Stimulated activated effector memory CD8-positive, alpha-beta T cell treated with anti-CD3 and anti-CD28 coated beads, Interleukin-12 subunit alpha, Interleukin-12 subunit beta, amount 100 ng/mL, for 72 hours (primary cell): Measurements from ENCODE around the gene WFIKKN2.
"Not testable (repeated sequence)": the region's sequence is repeated elsewhere in the genome, so short reads cannot be mapped to it uniquely, and the experiment has no call there.

Source experiments
- ATAC-seq: fragments of 150-1000 bp; cut with Tn5 transposase; 2 replicates; pipeline ENCODE4 v1.10.0; 2021
- DNase-seq, 2 donors: peaks; one replicate each; pipeline ENCODE4 v3.0.0; 2021 to 2022; ENCODE audit warnings: low spot score in 2 of 2
- H3K27ac Mint-ChIP-seq: one replicate; pipeline ENCODE4 v1.8.0; 2022; ENCODE audit warnings: mild to moderate bottlenecking, mixed read lengths
- H3K36me3 Mint-ChIP-seq: one replicate; pipeline ENCODE4 v1.8.0; 2022; ENCODE audit warnings: mild to moderate bottlenecking, mixed read lengths
- H3K4me1 Mint-ChIP-seq: one replicate; pipeline ENCODE4 v1.8.0; 2022; ENCODE audit warnings: mixed read lengths
- H3K4me3 Mint-ChIP-seq: one replicate; pipeline ENCODE4 v1.8.0; 2022; ENCODE audit warnings: mild to moderate bottlenecking, mixed read lengths
- H3K9me3 Mint-ChIP-seq: one replicate; pipeline ENCODE4 v1.8.0; 2022; ENCODE audit warnings: mixed read lengths

Gene WFIKKN2

DNA sequence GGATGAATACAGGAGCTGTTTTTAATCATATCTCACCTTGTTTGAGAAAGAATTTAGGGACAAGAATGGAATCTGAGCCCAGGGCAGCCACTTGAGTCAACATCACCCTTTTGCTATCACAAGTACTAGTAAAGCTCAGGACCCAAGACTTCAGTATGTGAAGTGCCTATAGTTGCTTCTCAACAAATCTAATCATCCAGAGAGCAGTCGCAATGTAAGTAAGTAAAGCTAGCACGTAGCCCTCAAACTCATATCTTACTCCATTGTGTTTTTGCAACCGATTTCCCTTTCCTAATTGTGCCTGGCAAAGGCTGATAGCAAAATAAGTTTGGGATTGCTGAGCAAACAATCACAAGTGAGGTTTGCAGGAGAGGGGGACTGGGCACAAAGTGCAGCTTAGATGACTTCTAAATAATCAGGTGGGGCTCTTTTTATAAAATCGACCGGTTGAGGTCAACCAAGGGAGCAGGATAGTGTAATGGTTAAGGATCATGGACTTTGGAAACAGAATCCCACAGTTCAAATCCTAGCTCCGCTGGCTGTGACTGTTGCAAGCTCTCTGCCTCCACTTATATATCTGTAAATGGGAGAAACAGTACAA, 17.7 kb downstream of the WFIKKN2 start:
- H3K4me1 Mint-ChIP-seq = peaks cover 17% of the 10 kb centered on the region
- ATAC-seq (no peak), DNase-seq (no peak)
- no peaks in the 10 kb centered on the region for H3K36me3 Mint-ChIP-seq
- H3K9me3 Mint-ChIP-seq = no peaks in the 10 kb centered on the region
- peak overlapping the region; percentile 87 for H3K27ac Mint-ChIP-seq
- peak overlapping the region; percentile 59 for H3K4me3 Mint-ChIP-seq

DNA sequence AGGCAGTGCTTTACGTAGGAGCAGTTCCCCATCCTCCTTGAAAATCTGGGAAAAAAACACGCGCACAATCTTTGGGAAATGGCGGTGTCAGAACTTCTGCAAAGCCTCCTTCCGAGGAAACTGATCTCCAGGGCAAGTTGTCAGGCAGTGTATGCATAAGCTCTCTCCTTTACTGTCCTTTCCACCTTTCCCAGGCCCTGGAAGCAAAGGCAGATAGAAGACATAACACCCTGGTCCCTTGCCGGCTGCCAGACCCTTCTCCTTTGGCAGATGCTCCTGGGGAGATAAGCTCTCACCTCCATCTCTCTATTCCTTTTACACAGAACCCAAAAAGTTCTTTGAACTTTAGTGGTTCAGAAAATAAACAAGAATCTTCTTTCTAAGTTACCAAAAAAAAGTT, 18.4 kb downstream of the WFIKKN2 start:
- ATAC-seq (no peak), DNase-seq (no peak)
- no peaks in the 10 kb centered on the region for H3K36me3 Mint-ChIP-seq
- H3K4me3 Mint-ChIP-seq = no peak overlapping the region
- H3K9me3 Mint-ChIP-seq = no peaks in the 10 kb centered on the region
- peaks cover 17% of the 10 kb centered on the region for H3K4me1 Mint-ChIP-seq
- H3K27ac Mint-ChIP-seq = no peak overlapping the region

DNA sequence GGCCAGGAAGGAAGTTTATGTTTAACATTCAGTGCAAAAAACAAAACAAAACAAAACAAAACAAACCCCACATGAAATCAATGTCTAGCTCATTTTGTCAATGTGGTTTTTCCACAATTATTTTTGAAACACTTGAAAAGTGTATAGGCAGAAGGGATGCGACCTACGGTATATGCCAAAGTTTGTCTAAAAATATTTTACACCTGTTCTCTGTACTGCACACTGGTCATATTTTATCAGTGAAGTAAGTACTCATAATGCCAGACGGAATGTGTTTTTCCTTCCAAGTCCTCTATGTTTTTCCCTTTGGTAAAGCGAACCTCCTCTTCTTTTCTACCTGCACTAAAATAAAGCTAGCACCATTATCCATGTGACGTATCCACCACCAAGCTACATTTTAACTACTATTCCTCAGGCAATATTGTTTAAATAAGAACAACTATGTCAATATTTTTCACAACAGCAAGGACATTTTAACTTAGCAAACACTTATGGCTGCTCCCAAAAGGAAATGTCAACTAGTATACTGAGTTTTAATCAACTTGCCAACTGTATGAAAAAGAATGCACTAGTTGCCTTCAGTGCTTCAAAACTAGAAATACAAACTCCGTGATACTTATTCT, 20.4 kb downstream of the WFIKKN2 start:
- DNase-seq (no peak), ATAC-seq (no peak)
- Mint-ChIP-seq H3K27ac (no peak overlapping the region), H3K36me3 (peaks cover under 1% of the 10 kb centered on the region), H3K4me1 (peaks cover 17% of the 10 kb centered on the region), H3K4me3 (no peak overlapping the region), H3K9me3 (no peaks in the 10 kb centered on the region)

DNA sequence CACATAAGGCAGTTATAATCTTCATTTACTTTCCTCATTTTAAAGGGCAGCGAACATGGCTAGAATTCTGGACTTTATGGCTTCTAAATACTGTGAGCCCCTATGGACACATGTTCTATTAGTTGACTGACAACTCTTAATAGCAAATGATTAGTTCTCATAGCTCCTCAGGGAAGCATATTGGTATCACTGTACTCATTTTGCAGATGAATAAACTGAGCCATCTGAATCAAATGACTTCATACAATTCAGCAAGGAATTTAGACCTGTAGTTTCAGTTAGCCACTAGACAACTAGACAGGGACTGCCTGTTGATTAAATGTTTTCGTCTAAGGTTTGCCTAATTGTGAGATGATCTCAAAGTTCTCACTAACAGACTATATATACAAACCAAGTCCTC, 21.0 kb downstream of the WFIKKN2 start:
- Mint-ChIP-seq H3K36me3 (peaks cover 7% of the 10 kb centered on the region), H3K9me3 (no peaks in the 10 kb centered on the region), H3K4me3 (no peak overlapping the region), H3K4me1 (peaks cover 20% of the 10 kb centered on the region), H3K27ac (no peak overlapping the region)
- ATAC-seq (no peak), DNase-seq (no peak)

DNA sequence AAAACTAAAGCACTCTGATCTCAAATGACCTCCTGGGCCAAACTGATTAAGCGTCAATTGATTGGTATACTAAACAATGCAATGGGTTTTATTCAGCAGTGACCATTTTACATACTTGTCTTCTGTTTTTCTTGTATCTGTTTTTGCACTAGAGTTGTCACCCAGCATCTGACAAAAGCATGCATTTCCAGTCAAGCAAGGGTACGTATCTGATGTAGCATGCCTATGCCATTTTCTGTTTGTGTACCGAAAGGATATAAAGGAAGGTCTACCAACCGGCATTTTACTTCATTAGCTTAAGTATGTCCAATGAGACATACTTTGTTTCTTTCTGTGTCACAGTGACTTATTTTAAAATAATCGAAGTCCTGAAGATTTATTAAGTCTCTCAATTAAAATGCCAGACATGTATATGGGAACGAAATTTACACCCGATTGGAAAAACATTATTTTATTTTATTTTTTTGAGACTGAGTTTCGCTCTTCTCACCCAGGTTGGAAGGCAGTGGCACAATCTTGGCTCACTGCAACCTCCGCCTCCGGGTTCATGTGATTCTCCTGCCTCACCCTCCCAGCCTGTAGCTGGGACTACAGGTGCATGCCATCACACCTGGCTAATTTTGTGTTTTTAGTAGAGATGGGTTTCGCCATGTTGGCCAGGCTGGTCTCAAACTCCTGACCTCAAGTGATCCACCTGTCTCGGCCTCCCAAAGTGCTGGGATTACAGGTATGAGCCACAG, 23.3 kb downstream of the WFIKKN2 start:
- no peaks in the 10 kb centered on the region for H3K9me3 Mint-ChIP-seq
- no peak for ATAC-seq
- no peak for DNase-seq
- H3K4me3 Mint-ChIP-seq = no peak overlapping the region
- peak overlapping the region; percentile 8 for H3K27ac Mint-ChIP-seq
- peaks cover 21% of the 10 kb centered on the region for H3K4me1 Mint-ChIP-seq
- H3K36me3 Mint-ChIP-seq = peaks cover 29% of the 10 kb centered on the region

DNA sequence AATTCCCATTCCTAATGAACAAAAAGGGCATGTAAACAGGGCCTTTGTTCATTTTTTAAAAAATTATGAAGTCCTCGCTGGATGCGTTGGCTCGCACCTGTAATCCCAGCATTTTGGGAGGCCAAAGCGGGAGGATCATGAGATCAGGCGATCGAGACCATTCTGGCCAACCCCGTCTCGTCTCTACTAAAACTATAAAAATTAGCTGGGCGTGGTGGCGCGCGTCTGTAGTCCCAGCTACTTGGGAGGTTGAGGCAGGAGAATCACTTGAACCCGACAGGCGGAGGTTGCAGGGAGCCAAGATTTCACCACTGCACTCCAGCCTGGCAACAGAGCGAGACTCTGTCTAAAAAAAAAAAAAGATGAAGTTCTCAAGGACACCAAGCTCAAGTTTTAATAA, 24.3 kb downstream of the WFIKKN2 start:
- not testable (repeated sequence) for H3K9me3 Mint-ChIP-seq, ATAC-seq, DNase-seq, H3K4me3 Mint-ChIP-seq
- peaks cover 28% of the 10 kb centered on the region for H3K4me1 Mint-ChIP-seq
- H3K36me3 Mint-ChIP-seq = peaks cover 40% of the 10 kb centered on the region
- H3K27ac Mint-ChIP-seq = peak overlapping the region; percentile 8

DNA sequence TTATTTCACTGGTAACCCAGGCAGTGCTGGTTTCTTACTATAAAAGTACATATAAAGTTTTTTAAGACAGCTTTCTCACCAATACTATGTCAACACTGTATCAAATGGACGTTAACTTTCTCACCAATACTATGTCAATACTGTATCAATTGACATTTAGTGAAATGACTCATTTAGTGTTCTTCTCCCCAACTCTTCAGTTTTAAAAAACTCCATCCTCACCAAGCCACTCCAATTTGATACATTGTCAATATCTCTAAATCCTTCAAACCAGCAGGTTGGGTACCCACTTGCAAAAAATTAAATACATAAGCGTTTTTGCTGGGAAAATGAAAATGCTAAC, 25.9 kb downstream of the WFIKKN2 start:
- Mint-ChIP-seq H3K27ac (peak overlapping the region; percentile 65), H3K4me1 (peaks cover 28% of the 10 kb centered on the region), H3K4me3 (no peak overlapping the region), H3K9me3 (no peaks in the 10 kb centered on the region), H3K36me3 (peaks cover 52% of the 10 kb centered on the region)
- DNase-seq (no peak), ATAC-seq (no peak)

DNA sequence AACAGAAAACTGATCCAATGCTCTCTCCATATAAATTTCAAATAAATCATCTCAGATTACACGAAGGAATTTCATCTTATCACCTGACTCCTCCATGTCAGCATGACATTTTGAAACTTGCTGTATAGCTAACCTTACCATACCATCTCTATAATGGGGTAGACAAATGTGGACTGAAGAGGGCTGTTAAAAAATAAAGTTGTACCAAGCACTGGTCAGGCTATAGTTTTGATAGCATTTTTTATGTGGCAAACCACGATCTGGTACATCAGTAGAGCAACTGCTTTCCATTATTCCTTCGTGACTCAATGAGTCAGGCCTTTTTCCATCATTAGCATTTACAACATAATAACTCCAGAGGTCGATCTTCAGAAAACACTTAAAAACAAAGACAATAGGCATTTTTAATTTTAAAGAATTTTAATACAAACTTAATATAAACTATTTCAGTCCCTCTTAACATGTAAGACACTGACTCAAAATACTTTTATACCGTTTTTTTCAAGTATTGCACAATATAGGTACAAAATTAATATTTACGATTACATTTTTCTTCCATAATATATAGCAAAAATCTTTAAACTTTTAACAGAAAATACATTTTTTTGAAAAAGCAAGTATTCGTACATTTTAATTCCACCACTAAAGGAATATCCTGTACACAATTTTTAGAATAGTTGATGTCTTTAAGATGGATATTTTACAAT, 26.6 kb downstream of the WFIKKN2 start:
- Mint-ChIP-seq H3K9me3 (no peaks in the 10 kb centered on the region), H3K4me3 (peak overlapping the region; percentile 17), H3K4me1 (peaks cover 29% of the 10 kb centered on the region), H3K27ac (peak overlapping the region; percentile 65), H3K36me3 (peaks cover 58% of the 10 kb centered on the region)
- ATAC-seq = no peak
- DNase-seq = no peak

DNA sequence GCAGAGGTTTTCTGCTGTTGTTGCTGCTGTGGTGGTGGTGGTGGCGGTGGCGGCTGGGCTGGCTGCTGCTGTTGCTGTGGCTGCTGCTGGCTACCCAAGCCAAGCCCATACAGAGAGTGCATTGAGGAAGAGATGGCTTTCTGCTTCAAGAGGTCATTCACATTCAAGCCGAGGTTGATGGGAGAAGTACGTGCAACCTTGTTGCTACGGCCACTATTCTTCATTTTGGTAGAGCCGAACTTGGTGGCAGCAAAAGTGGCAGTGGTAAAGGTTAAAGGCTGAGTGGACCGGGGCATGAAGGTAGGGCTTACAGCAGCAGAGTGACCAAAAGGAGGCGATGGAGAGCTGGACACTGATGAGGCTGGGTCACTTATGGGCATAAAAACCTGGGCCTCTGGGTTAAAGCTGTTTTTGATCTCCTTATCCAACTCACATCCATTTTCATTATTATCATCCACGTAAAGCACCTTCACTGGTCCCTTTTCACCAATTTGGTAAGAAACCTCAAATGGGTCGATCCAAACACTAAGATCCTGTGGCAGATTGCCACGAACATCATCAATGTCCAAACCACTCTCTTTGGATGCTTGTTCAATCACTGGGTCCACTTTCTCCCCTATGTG, 27.9 kb downstream of the WFIKKN2 start:
- Mint-ChIP-seq H3K9me3 (no peaks in the 10 kb centered on the region), H3K4me3 (peak overlapping the region; percentile 87), H3K4me1 (peaks cover 42% of the 10 kb centered on the region), H3K36me3 (peaks cover 70% of the 10 kb centered on the region), H3K27ac (peak overlapping the region; percentile 27)
- DNase-seq (peak in 1 of 2 donors; percentile 76), ATAC-seq (no peak)

DNA sequence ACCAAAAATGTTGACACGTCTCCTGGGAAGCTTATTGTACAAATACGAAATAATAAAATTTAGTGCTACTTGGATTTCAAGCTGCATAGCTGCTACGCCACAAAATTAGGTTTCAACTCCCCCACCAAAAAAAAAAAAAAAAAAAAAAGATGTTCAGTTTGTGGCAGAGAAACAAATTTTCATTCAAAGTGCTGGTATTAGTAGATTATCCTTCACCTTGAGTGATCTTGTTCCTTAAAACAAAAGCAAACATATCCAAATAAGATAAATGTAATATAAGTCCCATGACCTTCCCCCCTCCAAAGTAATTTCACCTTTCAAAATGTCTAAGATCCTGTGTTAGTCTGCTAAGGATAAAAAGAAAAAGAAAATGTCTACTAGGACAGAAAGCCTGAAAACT, 28.5 kb downstream of the WFIKKN2 start:
- Mint-ChIP-seq H3K27ac (peak overlapping the region; percentile 96), H3K4me1 (peaks cover 43% of the 10 kb centered on the region), H3K9me3 (no peaks in the 10 kb centered on the region), H3K36me3 (peaks cover 70% of the 10 kb centered on the region), H3K4me3 (peak overlapping the region; percentile 87)
- no peak for DNase-seq
- no peak for ATAC-seq

DNA sequence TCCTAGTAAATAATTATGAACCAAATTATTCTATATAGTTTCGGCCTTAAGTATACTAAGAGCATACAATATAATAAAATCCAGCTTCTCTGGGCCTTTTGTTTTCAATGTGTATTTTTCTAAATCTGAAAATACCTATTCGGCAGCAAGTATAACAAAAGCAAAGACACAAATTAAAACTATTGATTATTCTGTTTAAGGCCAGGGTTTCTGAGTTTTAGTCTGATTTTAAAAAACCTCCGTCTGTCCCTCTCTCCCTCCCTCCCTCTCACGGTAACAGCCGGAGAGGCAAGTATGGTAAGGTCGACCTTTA, 29.3 kb downstream of the WFIKKN2 start:
- peak overlapping the region; percentile 87 for H3K4me3 Mint-ChIP-seq

DNA sequence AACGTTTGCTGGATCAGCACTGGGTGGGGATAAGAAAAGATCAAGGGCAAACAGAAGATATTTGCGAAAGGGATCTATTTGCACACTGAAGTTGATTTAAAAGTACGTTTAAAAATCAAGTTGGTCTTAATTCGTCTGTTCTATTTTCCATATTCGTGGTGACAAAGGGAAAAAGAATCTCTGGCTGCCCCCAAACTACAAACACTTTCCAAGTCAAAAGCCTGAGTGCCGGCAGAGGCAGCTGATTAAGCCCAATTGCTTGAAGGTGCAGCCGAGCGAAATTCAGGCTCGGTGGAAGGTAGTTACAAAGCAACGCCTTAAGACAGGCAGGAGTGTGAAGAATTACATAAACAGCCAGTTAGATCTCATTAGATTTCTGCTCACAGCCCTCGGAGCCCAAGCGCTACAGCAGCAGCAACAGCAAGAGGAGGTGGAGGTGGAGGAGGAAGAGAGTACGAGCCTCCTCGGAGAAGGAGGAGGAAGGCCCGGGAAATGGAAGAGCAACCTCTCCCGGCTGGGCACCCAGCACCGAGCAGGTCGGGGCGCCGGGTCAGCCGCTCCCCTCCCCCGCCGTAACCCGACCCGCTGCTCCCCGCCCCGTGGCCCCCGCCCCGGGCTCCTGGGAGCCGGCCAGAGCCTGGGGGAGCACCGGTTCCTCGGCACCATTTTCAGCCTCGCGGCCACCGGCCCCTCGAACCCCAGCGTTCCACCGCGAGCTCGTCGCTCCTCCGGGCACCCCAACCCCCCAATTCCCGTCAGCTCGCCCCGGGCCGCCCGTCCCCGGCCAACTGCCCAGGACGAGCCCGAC, 29.9 kb downstream of the WFIKKN2 start:
- Mint-ChIP-seq H3K9me3 (no peaks in the 10 kb centered on the region), H3K27ac (peak overlapping the region; percentile 96), H3K36me3 (peaks cover 70% of the 10 kb centered on the region), H3K4me1 (peaks cover 43% of the 10 kb centered on the region), H3K4me3 (peak overlapping the region; percentile 87)
- DNase-seq (peak; percentile 49 to 81), ATAC-seq (peak; percentile 1)

More for the DNA sequence above, 29.3 kb downstream of the WFIKKN2 start:
- DNase-seq = no peak
- Mint-ChIP-seq H3K27ac (peak overlapping the region; percentile 96), H3K4me1 (peaks cover 43% of the 10 kb centered on the region), H3K36me3 (peaks cover 70% of the 10 kb centered on the region), H3K9me3 (no peaks in the 10 kb centered on the region)
- ATAC-seq = no peak

DNA sequence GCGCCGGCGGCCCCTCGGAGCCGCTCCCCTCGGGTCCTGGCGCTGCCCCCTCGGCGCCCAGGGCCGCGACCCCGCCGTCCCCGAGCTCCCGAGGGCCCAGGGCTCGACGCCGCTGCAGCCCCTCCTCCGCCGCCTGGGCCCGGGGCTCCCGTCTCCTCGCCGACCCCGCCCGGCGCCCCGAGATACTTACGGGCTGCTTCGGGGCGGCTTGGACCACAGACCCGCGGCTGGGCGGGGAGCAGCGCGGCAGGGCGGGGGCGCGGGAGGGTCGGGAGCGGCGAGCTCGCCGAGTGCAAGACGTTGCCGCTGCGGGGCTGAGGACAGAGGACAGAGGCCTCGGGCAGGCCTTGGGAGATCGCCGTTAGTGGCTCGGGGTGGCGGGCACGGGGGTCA, 30.5 kb downstream of the WFIKKN2 start:
- Mint-ChIP-seq H3K4me1 (peaks cover 43% of the 10 kb centered on the region), H3K9me3 (no peaks in the 10 kb centered on the region), H3K27ac (peak overlapping the region; percentile 94), H3K4me3 (peak overlapping the region; percentile 87), H3K36me3 (peaks cover 69% of the 10 kb centered on the region)
- ATAC-seq = no peak
- no peak for DNase-seq

DNA sequence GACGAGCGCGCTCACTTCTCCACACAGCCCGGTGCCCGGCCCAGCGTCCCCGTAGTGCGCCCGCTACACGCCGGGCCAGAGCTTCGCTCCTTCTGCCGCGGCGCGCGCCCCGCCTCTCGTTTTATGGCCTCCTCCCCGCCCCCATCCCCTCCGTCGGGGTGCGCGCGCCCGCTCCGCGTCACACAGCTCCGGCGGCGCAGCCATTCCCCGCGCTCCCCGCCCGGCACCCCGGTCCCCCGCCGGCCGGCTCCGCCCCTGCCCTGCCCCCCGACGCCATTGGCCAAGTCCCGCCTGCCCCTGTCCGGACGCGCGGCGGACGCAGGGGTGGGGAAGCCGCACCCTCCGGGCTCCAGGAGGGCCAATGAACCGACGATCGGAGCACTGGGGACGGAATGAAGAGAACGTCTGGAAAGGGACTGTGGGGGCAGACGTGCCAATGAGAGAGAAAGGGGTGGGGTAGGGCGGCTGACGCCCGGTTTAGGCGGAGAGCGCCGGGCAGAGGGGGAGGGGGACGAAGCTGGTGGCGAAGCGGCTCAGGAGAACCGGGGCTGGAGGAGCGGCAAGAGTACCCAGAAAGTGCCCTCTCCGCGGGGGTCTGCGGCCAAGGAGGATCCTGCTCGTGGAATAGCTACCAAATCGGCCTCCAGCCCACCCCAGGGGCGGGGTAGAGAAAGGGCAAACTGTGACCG, 31.0 kb downstream of the WFIKKN2 start, which contains the start of gene TOB1:
TSS of gene TOB1 (minus strand) at position 94 of the 689 bp plus-strand sequence. CDS start 2,337 bp downstream, outside the sequence.
- Mint-ChIP-seq H3K4me1 (peaks cover 43% of the 10 kb centered on the region), H3K9me3 (no peaks in the 10 kb centered on the region), H3K27ac (peak within 1 kb of the TSS; percentile 96), H3K4me3 (peak within 1 kb of the TSS; percentile 87), H3K36me3 (peaks cover 66% of the 10 kb centered on the region)
- DNase-seq (peak; percentile 96 to 98), ATAC-seq (peak; percentile 83)
